ENCODE data around the gene ANKRD12.

Gene ANKRD12

GRCh38 chr18:9304388-9305070 is 167.9 kb downstream of the ANKRD12 start:
- no peak for TF ChIP-seq CTCF (conservative IDR thresholded peaks at IDR 0.05)
- no peak overlapping the region for H3K27ac ChIP-seq

DNA sequence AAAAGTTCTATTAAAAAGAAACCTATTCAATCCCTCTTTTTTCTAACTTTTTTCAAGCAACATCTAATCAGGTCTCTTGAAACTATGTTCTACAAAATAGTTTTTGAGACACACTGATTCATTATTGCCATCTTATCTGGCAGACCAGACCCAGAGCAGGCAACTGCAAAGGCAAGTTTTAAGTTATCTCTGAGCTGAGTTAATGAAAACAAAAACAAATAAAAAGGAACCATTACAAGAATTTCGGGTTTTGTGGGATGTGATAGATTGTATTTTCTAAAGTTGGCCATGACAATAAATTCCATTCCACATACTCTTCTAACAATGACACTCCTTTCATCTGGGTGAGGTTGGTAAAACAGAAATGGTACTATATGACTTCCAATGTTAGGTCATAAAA is 182.8 kb downstream of the ANKRD12 start:
- H3K27ac ChIP-seq: no peak overlapping the region
- TF ChIP-seq CTCF (conservative IDR thresholded peaks at IDR 0.05): no peak

- H3K27ac ChIP-seq: no peak overlapping the region
- TF ChIP-seq CTCF (conservative IDR thresholded peaks at IDR 0.05): no peak
Measured at GRCh38 chr18:9321017-9321452, 184.5 kb downstream of the ANKRD12 start.

DNA sequence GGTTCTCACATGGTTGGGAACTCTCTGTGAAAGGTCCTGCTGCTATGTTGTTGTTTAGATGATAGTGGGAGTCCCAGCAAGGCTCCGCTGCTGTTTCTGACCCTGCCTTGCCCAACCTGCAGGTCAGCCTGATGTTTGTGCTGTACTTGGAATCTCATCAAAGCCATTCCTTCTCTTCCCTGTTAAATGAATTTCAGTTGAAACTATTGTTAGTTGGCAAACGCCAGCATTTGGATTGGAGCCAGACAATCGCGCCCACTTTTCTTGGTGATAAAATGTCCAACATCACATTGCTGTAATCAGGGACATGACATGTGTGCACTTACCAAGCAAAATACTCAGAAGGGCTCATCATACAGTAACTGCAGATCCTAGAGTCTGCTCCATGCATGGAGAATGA is 185.2 kb downstream of the ANKRD12 start:
- 0 out of 2 replicates have a peak overlapping the region, but pooled peaks have one; percentile 15 for H3K27ac ChIP-seq
- TF ChIP-seq CTCF (conservative IDR thresholded peaks at IDR 0.05): no peak

DNA sequence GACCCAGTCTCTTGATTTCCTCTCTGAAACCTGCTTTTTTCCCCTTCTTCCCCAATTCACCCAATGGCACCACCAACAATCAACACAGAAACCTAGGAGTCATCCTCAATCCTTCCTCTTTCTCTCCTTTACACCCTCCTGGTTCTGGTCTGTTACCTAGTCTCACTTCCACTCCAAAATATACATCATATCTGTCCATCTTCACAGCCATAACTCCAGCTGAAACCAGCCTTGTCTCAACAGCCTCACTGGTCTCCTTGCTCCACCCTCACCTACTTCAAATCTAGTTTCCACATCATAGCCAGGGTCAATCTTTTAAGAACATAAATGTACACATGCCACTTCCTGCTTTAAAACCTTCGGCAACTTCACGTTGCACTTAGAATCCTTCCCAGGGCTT is 186.2 kb downstream of the ANKRD12 start:
- no peak for TF ChIP-seq CTCF (conservative IDR thresholded peaks at IDR 0.05)
- H3K27ac ChIP-seq: no peak overlapping the region

GRCh38 chr18:9323750-9324445 is 187.3 kb downstream of the ANKRD12 start:
- TF ChIP-seq CTCF (conservative IDR thresholded peaks at IDR 0.05): no peak
- H3K27ac ChIP-seq: no peak overlapping the region

- H3K27ac ChIP-seq: no peak overlapping the region
- no peak for TF ChIP-seq CTCF (conservative IDR thresholded peaks at IDR 0.05)
Measured at GRCh38 chr18:9325716-9326115, 189.1 kb downstream of the ANKRD12 start.

All from VCaP (cell line).